ENCODE data around the gene RGL2.
"Not testable (repeated sequence)": the region's sequence is repeated elsewhere in the genome, so short reads cannot be mapped to it uniquely, and the experiment has no call there.

- not testable (repeated sequence) for TF ChIP-seq CTCF, POLR2A (IDR thresholded peaks at IDR 0.05)
Observed at GRCh38 chr6:33346972-33347371, 48.2 kb upstream of the RGL2 start.
